C1 segment of cervical spinal cord (tissue), 14 donors: Measurements from ENCODE around the gene ABCD3.
"Not testable (repeated sequence)": the region's sequence is repeated elsewhere in the genome, so short reads cannot be mapped to it uniquely, and the experiment has no call there.

Source experiments
- DNase-seq, 14 donors: peaks; one replicate each; lab custom pipeline; 2025; lab: John Stamatoyannopoulos, UW

ABCD3 gene

GRCh38 chr1:94417978-94418663 is at the start of gene ABCD3:
Gene ABCD3 (plus strand): TSS chr1:94418389. CDS start chr1:94418479, 90 bp downstream.
- peak; percentile 80 to 98 (median 94) for DNase-seq

- not testable (repeated sequence) for DNase-seq
Observed at GRCh38 chr1:94372771-94373170, 45.4 kb upstream of the ABCD3 start.

- DNase-seq = not testable (repeated sequence)
Observed at GRCh38 chr1:94373311-94373710, 44.9 kb upstream of the ABCD3 start.

GRCh38 chr1:94375666-94376065 is 42.5 kb upstream of the ABCD3 start:
- DNase-seq = not testable (repeated sequence)

- not testable (repeated sequence) for DNase-seq
Observed at GRCh38 chr1:94378493-94378892, 39.7 kb upstream of the ABCD3 start.

- DNase-seq = no peak
Observed at GRCh38 chr1:94379615-94380014, 38.6 kb upstream of the ABCD3 start.

DNA sequence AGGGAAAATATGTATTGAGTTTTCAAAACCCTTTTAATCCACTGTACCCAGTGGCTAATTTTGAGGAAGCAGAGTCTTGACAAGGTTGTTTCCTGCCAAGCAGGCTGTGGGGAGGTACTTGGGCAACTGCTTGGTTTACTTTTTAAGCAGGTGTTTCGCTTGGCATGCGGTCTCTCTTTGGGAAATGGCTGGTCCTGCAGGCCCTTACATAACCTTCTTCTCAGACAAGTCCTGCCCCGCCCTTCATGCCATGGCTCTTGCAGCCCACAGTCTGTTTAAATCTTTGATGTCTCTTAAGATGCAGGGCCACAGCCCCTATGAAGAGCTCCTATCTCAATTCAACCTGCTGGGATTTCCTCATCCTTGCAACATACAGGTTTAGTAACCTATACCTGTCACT is 36.0 kb upstream of the ABCD3 start:
- no peak for DNase-seq

DNA sequence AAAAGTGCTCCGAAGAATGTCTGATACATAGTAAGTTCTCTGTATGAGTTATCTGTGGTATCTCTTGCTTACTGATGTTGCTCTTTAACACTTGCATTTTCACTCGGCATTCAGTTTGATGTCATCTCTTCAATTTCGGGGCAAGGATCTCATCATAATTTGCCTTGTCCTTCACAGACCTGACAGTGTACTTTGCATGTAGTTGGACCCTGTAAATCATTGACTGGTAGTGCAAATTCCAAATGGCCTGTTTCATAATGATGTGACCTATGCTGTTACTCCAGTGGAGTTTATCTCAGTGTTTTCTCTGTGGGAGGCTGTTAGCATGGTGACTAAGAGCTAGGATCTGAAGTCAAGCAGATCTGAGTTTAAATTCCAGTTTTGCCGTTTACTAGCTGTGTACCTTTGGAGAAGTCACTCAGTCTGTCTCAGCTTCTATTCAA is 34.2 kb upstream of the ABCD3 start:
- DNase-seq = no peak

DNA sequence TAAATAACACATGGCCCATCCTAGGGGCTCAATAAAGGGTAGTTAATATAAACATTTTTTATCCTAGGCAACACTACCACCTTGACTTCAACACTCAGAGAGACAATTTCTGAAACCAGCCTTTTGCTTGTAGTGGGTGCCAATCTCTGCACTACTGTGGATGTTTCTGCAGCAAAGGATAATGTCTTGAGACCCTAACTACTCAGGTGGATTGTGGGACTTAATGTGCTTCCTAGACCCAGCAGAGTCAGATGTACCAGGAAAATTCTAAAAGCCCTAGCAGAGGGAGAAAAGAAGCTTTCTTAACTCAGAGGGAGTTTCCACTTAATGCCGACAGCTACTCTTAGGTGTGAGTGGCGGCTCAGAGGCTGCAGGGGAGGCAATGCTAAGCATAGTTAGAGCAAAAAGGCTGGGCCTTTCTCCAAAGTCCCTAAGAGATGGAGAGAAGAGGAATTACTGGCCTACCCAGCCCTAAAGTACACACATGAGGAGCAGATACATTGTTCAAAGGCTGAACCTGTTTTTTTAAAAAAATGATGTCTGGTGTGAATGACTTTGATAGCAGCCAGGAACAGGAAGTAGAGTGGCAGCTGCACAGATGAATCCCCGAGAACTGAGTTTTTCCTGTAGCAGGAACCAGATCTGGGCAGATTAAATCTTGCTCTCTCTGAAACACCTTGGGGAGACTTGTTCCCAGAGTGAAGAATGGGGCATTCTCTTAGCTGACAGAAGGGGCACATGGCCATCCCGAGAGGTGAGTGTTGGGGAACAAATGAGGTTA is 33.5 kb upstream of the ABCD3 start:
- DNase-seq = no peak

DNA sequence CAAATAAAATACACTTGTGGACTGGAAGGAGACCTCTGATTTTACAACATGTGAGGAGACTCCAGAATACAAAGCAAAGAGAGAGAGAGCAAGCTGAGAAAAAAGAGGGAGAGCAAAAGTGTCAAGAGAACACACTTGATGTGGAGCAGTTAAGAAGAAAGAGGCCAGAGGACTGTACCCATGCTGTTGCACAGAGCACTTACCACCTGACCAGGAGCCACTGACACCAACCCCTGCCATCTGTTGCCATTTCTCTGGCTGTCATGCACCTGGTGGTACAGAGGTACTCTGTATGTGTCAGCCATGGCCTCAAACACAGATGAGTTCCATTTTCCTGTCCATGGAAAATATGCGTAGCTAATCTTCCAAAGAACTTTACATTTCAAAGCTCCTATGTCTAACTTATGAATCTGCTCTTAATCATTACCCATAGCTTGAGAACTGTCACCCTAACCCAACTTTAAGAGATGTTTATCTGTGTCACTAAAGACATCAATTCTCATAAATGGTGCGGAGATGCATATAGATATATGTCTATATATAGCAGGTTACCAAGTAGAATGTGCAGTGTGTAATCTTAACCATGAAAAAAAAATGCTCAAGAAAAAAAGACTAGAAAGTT is 32.8 kb upstream of the ABCD3 start:
- DNase-seq = no peak

- DNase-seq = no peak
Observed at GRCh38 chr1:94389298-94389697, 28.9 kb upstream of the ABCD3 start.

GRCh38 chr1:94394247-94394646 is 23.9 kb upstream of the ABCD3 start:
- DNase-seq = no peak

DNA sequence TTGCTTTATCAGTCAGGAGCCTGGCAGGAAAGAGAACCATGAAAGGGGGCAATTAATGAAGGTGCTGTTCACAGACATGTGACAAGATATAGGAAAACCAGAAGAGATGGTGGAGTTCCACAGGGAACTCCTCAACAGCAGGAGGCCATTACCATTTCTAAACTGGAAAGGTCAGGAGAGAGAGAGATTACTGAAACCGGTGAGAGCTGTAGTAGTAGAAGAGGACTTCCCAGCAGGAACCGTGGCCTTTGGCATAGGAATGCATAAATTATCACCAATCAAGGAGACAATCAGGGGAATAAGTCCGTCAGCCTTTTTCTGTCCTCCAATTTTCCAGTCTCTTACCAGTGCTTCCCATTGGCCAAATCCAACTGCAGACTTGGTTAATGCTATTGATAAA is 23.0 kb upstream of the ABCD3 start:
- DNase-seq = no peak

DNA sequence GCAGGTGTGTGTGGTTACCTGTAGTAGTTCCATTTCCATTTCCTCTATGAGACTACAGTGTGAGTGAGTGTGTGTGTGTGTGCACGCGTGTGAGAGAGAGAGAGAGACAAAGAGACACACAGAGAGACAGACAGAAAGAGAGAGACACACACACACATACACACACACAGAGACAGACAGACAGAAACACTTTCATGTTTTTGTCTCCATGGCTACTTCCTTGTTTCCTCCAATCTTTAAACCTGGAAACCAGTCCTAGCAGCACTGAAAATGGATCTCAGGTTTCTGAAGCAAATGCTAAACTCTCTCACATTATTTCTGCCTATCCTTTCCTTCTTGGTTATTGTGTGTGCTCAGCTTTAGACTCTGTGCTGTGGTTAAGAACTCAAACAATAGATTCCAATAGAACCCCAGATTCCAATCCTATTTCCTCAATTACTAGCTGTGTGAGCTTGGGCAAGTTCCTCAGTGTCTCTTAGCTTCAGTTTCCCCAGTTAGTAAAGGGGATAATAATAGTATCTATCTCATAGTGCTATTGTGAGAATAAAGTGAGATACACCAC is 22.4 kb upstream of the ABCD3 start:
- no peak for DNase-seq

- peak in 1 of 14 donors; percentile 2 for DNase-seq
Observed at GRCh38 chr1:94396356-94397010, 21.7 kb upstream of the ABCD3 start.

DNA sequence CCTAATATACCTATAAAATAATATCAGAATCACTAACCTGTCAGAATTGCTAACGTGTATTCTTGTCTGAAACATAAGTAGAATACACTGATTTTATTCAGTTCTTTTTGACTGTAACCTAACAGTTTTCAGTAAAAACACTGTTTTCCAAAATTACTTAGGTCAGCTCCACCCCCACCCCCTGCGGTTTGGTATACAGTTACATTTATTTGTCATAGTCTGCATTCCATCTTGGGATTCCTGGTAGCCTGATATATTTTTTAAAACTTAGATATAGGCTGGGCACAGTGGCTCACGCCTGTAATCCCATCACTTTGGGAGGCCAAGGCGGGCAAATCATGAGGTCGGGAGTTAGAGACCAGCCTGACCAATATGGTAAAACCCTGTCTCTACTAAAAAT is 19.8 kb upstream of the ABCD3 start:
- no peak for DNase-seq

DNA sequence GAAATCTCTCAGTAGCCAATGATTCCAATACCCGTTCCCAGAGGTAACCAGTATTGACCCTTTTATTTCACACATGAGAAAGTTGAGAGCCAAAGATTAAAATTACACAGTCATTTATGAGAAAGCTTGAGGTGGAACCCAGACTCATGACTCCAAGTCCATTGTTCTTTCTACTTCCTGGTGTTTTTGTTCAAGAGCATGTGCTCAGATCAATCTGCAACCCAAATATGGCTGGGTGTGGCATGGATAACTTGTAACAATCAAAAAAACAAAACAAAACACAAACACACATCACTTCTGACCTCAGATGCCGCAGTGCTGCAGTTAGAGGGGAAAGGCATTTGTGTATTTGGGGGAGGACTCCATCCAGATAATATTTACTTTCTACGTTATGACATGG is 18.7 kb upstream of the ABCD3 start:
- DNase-seq = no peak

- no peak for DNase-seq
Observed at GRCh38 chr1:94401206-94401605, 17.0 kb upstream of the ABCD3 start.

DNA sequence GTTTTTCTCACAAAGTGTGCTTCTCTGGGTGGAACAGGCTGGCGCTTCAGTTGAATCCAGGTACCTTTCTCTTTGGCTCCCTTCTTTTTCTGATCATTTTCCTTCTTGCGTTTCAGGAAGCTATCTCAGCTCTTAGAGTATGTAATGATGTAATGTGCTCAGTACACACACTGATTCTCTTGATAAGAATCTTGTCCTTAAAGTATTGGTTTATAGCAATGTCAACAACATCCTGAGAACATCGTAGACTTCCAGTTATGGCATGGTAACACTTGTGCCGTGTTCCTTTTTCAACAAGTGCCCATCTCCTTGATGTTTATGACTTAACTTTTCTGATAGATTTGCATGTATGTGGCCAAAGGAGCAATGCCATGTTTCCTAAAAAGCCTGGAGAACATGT is 11.7 kb upstream of the ABCD3 start:
- no peak for DNase-seq

GRCh38 chr1:94408104-94408830 is 9.9 kb upstream of the ABCD3 start:
- DNase-seq = no peak

- DNase-seq = no peak
Observed at GRCh38 chr1:94411237-94411636, 7.0 kb upstream of the ABCD3 start.
